GM18526 (cell line): ENCODE data around the gene DAAM2.

Experiments used
- POLR2A ChIP-seq: IDR thresholded peaks from 3 replicates; pipeline ENCODE4 v1.6.1; 2011; ENCODE audit not compliant: insufficient read length; ENCODE audit errors: extremely low read depth

Gene DAAM2

DNA sequence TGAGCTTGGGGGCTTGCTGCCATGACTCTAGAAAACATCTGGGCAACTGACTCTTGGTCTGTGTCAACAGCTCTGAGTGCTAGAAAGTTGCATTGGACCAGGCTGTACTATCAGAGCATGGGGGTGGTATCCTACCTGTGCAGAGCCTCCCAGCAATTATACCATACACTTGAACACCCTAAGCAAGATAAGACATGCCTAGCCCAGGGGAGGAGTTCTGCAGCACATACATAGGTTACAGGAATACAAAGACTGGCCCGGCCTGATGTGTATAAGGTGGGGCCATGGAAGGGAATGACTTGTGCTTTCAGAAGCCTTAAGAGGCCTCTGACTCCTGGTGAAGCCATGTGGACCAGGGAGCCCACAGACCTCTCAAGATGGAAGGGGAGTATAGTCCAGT lies 153.4 kb downstream of the DAAM2 start:
- no peak for TF ChIP-seq POLR2A

DNA sequence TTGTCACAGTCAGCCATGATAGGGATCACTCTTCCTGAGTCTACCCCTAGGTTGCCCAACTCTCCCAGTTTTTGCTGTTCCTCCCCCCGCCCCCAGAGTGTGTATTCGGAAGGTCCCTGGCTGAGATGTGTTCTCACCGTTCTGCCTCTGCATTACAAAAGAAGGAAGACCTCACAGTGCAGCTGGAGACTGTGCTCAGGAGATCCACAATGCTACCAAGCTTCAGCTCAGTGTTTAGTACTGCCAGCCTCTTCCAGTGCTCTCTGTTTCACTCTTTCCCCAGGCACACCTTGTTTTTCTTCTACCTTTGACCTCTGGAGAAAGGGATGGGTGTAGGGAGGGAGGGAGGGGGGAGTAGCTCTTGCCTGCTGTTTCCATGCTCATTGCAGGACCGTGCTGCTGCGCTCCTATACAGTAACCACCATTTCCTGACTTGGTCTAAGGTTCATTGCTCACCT lies 155.5 kb downstream of the DAAM2 start:
- no peak for TF ChIP-seq POLR2A

DNA sequence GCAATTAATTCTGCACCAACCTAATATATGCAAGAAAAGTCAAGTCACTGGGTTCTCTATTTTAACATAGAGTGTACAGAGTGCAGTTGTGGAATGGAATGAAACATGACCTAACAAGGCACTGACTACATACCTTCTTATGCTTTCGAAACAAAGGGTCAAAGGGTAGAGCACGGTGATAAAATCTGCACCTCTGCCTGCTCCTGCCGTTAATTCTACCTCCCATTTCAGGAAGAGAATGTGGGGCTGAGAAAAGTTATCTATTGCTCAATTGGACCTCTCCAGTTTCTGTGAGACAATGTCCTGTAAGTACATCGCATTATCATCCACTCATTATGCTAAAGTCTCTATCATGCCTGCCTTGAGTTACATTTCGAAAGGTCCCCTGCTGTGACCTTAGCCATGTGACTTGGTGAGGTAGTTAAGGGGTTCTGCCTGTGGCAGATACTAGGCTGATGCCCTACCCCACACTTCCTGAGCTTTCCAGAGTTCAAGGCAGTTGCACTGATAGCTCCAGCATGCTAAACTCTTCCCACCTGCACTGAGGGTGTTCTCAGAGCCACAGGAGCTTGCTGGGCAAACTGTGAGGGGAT lies 156.1 kb downstream of the DAAM2 start:
- no peak for TF ChIP-seq POLR2A

DNA sequence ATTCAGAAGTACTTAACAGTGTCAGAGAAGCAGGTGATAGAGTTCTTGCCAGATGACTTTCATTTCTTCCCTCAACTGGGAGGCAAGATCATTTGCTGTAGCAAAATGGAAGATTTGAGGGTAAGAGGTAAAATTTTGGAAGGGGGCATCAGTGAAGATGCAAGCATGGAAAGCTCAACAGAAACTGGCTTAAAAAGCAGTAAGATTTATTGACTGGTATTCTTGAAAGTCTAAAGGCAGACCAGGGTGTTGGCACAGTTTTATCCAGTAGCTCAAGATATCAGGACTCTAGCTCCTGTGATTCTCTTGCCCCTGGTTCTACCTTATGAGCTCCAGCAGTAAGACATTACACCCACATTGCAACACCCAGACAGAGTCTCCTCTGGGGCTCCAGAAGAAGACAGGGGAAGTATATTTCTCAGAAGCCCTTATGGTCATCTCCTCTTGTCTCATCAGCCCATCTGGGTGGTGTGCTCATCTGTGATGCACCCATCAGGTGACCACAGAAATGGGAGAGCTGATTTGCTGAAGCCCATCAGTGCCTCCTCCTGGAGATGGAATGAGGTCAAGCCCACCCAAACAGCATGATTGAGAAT lies 158.0 kb downstream of the DAAM2 start:
- no peak for TF ChIP-seq POLR2A

DNA sequence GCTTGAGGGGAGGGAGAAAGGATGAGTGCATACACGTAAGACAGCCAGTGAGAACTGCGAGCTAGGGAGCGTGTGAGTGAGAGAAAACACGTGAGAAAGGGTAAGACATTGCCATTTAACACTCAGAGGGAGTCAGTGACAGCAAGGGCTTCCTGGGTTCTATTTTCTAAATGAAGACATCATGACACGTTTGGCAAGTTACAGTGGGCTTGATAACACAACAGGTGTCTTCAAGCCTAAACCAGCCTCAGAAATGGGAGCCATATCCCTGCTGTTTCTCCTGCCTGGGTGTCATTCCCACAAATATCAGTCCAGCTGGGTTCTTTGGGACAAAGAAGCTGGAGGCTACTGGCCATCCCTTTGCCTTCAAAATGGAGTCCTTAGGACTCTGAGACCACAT lies 159.0 kb downstream of the DAAM2 start:
- no peak for TF ChIP-seq POLR2A

DNA sequence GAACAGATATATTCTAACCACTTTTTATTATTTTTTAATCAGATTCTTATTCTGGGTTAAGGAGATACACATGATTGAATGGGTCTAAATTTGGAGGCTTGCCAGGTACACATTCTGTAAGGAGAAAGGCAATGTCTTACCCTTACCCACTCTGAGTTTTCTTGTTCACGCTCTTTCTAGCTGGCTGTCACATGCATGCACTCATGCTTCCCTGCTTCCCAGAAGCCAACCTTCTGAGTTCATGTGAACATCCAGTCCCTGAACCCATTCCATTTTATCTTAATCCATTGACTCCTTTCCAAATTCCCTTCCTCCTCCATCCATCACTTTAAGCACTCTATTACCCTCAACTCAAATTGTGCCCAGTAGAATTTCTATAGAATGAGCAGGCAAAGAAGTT lies 159.5 kb downstream of the DAAM2 start:
- TF ChIP-seq POLR2A, result no peak

DNA sequence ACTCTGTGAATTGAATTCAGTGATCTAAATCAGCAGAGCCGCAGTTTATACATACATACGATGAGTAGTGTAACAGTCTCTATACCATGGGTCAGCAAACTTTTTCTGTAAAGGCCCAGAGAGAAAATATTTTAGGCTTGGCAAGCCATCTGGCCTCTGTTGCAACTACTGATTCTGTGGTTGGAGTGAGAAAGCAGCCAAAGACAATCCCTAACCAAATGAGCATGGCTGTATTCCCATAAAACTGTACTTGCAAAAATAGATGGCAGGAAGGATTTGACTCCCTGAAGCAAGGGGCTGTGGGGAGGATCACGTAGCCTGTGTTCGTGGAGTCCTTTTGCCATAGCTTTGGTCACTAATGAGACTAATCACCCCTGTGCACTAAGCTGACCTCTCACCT lies 160.0 kb downstream of the DAAM2 start:
- no peak for TF ChIP-seq POLR2A

DNA sequence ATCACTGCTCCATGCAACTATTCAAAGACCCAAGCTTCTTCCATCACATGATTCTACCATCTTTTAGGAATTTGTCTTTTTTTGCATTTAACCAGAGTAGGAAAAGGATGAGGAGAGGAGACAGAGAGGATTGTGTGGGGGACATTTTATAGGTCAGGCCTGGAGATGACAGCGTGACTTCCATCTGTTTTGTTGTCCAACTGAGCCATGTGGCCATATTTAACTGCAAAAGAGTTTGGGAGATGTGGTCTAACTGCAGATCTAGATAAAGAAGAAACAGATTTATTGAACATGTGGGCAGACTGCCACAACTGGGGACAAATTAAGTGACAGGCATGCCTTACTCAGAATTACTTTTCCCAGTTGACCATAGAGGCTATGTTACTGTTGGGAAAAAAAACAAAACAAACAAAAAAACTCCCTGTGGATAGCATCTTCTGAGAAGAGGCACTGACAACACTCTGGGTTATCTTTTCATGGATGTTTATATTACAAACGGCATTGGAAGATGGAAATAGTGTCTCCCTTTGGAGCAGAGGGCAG lies 161.0 kb downstream of the DAAM2 start:
- no peak for TF ChIP-seq POLR2A
